NOMO-1 treated with dmso at 0.1 percent for 144 hours (cell line): ENCODE results near the gene ZMYND19.
"Not testable (repeated sequence)": the region's sequence is repeated elsewhere in the genome, so short reads cannot be mapped to it uniquely, and the experiment has no call there.

Experiments
- DNase-seq: peaks from one replicate; lab custom pipeline; 2025; ENCODE audit not compliant: unreplicated experiment; lab: John Stamatoyannopoulos, UW

The ZMYND19 gene

DNA sequence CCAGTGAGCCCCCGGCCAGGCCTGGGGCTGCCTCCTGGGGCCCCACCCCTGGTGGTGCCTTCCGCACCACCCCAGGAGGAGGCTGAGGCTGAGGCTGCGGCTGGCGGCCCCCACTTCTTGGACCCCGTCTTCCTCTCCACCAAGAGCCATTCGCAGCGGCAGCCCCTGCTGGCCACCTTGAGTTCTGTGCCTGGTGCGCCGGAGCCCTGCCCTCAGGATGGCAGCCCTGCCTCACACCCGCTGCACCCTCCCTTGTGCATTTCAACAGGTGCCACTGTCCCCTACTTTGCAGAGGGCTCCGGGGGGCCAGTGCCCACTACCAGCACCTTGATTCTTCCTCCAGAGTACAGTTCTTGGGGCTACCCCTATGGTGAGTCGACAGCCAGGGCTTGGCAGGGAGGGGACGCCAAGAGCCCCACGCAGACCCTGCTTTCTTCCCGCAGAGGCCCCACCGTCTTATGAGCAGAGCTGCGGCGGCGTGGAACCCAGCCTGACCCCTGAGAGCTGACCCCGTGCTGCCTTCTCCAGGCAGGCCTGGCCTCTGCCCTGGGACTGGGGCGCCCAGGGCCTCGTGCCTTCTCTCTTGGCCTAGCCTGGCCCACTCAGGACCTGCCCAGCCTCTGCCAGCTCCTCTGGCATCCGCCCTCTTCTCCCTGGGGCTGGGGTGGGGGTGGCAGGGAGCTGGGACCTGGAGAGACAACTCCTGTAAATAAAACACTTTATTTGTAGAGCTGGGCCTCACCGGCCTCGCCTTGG, 24.5 kb upstream of the ZMYND19 start:
- no peak for DNase-seq

- no peak for DNase-seq
Observed at GRCh38 chr9:137613738-137614523, 23.6 kb upstream of the ZMYND19 start.

GRCh38 chr9:137613259-137613658, 22.9 kb upstream of the ZMYND19 start:
- no peak for DNase-seq

DNA sequence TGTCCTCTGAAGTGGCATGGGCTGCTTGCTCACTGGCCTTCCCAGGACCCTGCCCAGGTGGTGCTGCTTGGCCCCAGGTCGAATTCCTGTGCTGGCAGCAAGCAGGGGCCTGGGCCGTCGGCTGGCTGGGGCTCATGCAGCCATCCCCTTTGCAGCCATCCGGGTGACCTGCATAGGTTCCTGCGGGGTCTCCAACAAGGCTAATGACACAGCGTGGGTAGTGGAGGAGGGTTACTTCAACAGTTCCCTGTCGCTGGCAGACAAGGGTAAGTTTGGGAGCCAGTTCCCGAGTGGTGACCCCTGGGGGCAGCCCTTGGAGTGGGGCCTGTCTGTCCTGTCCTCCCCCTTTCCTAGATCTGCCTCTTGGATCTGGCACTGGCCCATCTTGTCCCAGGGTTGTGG, 22.4 kb upstream of the ZMYND19 start:
- no peak for DNase-seq

- DNase-seq: no peak
Observed at GRCh38 chr9:137611623-137612609, 21.6 kb upstream of the ZMYND19 start.

DNA sequence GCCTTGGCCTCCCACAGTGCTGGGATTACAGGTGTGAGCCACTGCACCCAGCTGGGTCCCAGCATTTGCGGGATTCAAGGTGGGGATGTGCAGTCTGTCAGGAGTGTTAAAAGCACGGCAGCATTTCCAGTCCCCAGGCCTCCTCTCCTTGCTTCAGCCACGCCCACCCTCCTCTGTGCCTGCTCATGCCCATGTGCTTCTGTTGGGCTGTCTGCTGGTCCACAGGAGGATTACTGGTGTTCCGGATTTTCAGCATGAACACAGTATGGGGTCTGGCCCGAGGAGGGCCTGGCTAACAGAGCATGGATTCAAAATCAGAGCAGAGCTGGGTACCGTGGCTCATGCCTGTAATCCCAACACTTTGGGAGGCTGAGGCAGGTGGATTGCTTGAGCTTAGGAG, 20.6 kb upstream of the ZMYND19 start:
- DNase-seq: no peak

GRCh38 chr9:137607141-137607857, 17.0 kb upstream of the ZMYND19 start:
- DNase-seq: no peak

GRCh38 chr9:137606734-137607138, 16.4 kb upstream of the ZMYND19 start:
- DNase-seq: no peak

DNA sequence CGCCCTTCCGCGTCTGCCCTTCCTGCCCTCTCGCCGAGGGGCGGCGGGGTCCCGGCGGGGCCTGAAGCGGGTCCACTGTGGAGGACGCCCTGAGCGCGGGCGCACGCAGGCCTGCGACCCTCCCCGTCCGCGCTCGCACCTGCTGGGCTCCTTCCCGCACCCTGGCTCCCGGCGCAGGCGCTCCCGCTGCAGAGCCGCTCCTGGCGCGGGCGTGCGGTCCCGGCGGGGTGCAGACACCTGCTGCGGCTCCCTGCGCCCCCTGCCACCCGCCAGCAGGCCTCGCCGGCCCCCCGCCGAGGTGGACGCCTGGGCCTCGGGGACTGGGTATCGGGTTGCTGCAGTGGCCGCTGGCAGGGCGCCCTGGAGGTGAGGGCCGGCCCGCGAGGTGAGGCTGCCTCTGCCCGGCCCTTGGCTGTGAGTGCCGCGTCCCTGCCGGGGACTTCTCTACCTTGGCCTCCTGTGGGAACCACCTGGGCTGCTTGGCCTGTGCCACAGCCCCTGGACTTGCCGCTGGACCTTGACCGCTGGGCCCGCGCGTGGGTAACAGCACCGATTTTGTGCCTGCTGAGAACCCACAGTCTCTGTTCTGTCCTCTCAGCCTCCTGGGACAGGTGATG, 15.8 kb upstream of the ZMYND19 start:
- DNase-seq: no peak

DNA sequence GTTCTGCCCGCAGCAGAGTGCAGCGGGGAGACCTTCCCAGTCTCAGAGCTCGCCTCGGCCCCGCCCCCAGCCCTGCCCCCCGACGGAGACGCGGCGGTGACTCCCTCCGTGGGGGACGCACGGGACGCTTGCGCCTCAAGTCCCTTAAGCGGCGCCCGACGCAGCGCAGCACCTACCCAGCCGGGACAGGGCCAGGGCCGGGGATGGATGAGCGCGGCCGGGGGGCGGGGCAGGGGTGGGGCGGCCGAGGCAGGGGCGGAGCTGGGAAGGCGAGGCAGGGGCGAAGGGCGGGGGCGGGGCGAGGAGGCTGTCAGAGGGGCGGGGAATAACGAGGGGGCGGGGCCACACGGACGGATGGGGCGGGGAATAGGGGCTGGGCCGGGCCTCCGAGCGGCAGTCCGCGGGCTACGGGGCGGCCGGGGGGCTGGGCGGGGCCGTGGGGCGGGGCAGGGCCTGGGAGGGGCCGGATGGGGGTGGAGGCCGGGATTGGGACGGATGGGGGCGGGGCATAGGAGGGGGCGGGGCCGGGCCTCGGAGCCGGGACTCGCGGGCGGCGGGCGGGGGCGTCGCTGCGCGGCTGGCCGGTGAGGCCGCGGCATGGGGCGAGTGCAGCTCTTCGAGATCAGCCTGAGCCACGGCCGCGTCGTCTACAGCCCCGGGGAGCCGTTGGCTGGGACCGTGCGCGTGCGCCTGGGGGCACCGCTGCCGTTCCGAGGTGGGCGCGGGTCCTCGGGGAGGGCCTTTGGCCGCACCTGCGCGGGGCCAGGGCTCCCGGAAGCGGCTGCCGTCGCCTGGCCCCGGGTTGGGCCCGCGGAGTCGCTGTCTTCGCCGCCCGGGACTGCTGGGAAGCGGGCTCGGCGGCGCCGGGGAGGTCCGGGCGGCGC, 15.1 kb upstream of the ZMYND19 start, which contains the start of gene ARRDC1:
TSS of gene ARRDC1 (plus strand) at position 566 of the 884 bp plus-strand sequence. CDS start at position 598, 32 bp downstream.
- DNase-seq: peak; percentile 96

GRCh38 chr9:137604345-137605086, 14.2 kb upstream of the ZMYND19 start:
- DNase-seq: no peak

DNA sequence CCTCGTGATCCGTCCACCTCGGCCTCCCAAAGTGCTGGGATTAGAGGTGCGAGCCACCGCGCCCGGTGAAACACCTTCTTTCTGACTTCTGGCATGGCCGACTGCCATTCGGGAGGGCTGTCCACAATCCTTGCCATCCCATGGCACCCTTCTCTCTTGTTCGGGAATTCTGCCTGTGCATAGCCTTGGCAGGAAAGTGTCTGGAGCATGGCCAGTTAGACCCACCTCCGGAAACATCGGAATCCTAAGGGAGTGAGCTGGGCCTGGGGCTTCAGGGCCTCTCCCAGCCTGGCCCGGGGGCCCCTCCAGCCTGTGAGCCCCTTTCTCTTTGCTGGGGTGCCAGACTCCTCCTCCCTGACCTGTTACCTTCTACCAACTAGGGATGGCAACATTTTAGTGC, 13.6 kb upstream of the ZMYND19 start:
- DNase-seq: no peak

- peak; percentile 79 for DNase-seq
Observed at GRCh38 chr9:137602661-137603060, 12.3 kb upstream of the ZMYND19 start.

- no peak for DNase-seq
Observed at GRCh38 chr9:137598943-137599342, 8.6 kb upstream of the ZMYND19 start.

DNA sequence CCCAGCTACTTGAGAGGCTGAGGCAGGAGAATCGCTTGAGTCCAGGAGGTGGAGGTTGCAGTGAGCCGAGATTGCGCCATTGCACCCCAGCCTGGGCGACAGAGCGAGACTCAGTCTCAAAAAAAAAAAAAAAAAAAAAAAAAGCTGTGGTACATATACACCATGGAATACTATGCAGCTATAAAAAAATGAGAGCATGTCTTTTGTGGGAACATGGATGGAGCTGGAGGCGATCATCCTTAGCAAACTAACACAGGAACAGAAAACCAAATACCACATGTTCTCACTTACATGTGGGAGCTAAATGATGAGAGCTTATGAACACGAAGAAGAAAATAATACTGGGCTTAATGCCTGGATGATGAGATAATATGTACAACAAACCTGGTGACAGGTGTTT, 6.3 kb upstream of the ZMYND19 start:
- DNase-seq: not testable (repeated sequence)

- no peak for DNase-seq
Observed at GRCh38 chr9:137593176-137593575, 2.9 kb upstream of the ZMYND19 start.

- no peak for DNase-seq
Observed at GRCh38 chr9:137592767-137593166, 2.5 kb upstream of the ZMYND19 start.

GRCh38 chr9:137590123-137590468, 216 bp downstream of the ZMYND19 start:
- no peak for DNase-seq
